ENCODE data around the gene MBP.

MBP gene

DNA sequence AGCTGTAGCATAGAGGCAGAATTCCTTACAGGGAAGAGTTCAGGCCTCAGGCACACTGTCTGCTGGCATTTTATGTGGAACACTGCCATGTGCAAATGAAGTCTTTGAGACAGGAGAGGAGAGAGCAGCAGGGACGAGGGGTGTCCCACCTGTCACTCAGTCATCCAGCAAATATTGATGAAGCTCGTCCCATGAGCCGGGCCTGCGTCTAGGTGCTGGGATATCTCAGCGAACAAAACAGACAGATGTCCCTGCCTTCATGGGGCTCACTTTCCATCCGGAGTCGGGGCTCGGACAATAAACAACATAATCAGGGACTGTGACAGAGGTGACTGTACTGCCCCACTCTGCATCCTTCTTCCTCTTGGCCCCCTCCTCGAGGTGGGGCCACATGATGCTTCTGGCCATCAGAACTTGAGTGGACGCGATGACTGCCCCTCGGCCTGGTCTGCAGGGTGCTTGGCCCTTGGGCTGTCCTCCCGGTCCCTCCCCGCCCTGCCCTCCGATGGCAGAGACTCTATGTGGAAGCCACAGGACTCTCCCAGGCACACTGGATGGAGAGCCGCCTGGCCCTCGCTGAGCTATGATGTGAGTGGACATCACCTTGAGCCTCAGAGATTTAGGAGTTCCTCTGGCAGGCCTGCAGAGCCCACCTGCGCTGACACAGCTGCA lies 78.8 kb downstream of the MBP start:
- H3K9me3 ChIP-seq (ENCODE audit: control insufficient read depth, low read depth, low read length) = no peaks in the 10 kb centered on the region
- no peak overlapping the region for H3K9ac ChIP-seq (ENCODE audit: low read length)
- peaks cover 21% of the 10 kb centered on the region for H3K4me1 ChIP-seq (ENCODE audit: control insufficient read depth, low read depth, low read length)
- H3K27ac ChIP-seq (ENCODE audit: low read length) = no peak overlapping the region
- H3K36me3 ChIP-seq (ENCODE audit: control insufficient read depth, low read depth, low read length) = no peaks in the 10 kb centered on the region
- no peak overlapping the region for H3K4me3 ChIP-seq (ENCODE audit: low read length)
- no peaks in the 10 kb centered on the region for H3K27me3 ChIP-seq (ENCODE audit: control insufficient read depth, insufficient read depth, low read length)

DNA sequence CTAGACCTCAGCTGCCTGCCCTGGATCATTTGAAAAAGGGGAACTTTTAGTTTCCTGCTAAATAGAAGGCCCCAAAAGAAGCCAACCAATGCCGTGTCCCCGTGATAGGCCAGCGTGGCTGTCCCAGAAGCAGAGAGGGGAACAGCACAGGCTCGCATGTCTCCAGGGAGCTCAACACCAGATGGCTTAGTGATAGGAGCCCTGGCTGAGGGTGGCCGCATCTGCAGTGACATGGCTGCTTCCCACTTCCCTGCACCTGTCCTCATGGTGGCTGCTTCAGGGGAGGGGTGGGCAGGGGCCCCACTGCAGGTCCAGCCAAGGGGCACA lies 79.6 kb downstream of the MBP start:
- H3K27ac ChIP-seq (ENCODE audit: low read length) = no peak overlapping the region

DNA sequence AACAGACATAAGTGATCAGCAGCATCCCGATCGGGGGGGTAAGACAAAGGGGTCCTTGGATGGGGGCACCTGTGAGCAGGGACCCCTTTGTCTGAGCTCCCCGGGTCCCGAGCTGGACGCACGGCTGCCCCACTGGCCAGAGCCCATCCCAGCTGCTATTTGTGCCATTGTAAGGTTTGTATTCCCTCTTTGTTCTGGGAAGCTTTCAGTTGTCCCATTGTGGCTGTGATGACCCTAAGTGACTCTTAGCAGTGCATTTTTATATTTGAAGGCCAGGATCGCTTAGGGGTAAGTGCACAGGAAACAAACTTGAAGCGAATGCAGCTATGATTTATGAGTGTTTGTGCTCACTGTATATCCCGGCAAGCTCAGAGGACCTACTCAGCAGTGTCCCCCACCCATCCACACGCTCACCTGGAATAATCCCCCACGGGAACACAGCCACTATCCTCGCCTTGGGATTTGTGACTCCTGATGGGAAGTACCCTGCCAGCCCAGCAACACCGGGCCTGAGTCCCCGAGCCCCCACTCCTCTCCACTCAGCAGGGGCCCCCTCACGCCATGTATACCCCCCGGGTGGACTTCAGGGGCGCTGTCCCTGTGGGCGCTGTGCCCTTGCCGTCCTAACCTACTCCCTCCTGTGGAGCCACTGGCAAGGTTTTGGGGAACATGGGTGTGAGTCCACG lies 80.1 kb downstream of the MBP start:
- Histone ChIP-seq H3K36me3 (ENCODE audit: control insufficient read depth, low read depth, low read length) (no peaks in the 10 kb centered on the region), H3K4me3 (ENCODE audit: low read length) (no peak overlapping the region), H3K27me3 (ENCODE audit: control insufficient read depth, insufficient read depth, low read length) (no peaks in the 10 kb centered on the region), H3K27ac (ENCODE audit: low read length) (no peak overlapping the region), H3K9ac (ENCODE audit: low read length) (no peak overlapping the region), H3K9me3 (ENCODE audit: control insufficient read depth, low read depth, low read length) (no peaks in the 10 kb centered on the region), H3K4me1 (ENCODE audit: control insufficient read depth, low read depth, low read length) (peaks cover 20% of the 10 kb centered on the region)

More for the DNA sequence above, 79.6 kb downstream of the MBP start:
- Histone ChIP-seq H3K9me3 (ENCODE audit: control insufficient read depth, low read depth, low read length) (no peaks in the 10 kb centered on the region), H3K27me3 (ENCODE audit: control insufficient read depth, insufficient read depth, low read length) (no peaks in the 10 kb centered on the region), H3K4me3 (ENCODE audit: low read length) (no peak overlapping the region), H3K9ac (ENCODE audit: low read length) (no peak overlapping the region), H3K4me1 (ENCODE audit: control insufficient read depth, low read depth, low read length) (peaks cover 20% of the 10 kb centered on the region), H3K36me3 (ENCODE audit: control insufficient read depth, low read depth, low read length) (no peaks in the 10 kb centered on the region)

DNA sequence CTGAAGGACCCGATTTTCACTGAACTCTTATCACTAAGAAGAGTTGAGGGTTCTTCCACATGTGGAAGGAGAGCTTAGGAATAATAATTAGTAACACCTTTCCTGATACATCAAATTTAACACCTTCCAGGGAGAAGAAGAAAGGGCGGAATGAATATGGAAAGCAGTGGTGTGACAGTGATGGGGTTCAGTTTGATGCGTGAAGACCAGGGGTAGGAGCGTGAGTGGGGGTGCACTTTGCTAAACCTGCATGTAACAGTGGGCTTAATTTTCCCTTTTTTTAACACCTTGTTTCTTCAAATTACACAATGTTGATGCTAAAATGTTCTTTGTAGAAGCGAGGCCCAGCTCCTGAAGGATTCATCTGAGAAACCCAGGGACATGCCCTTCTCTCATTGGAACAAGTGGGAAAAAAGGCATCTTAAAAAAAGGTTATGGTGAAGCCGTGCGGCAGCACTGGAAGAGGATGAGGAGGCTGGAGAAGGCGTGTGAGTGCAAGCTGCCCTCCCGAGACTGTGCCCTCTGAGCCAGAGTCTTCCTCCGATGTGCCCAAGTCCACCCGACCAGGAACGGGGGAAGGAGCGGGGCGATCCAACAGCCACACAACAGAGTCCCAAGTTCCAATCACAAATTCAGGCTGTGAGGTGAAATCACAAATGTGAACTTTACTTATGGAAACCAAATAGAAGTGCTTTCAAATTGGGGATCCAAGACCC lies 80.8 kb downstream of the MBP start:
- Histone ChIP-seq H3K27ac (ENCODE audit: low read length) (no peak overlapping the region), H3K36me3 (ENCODE audit: control insufficient read depth, low read depth, low read length) (no peaks in the 10 kb centered on the region), H3K4me3 (ENCODE audit: low read length) (no peak overlapping the region), H3K27me3 (ENCODE audit: control insufficient read depth, insufficient read depth, low read length) (no peaks in the 10 kb centered on the region), H3K9me3 (ENCODE audit: control insufficient read depth, low read depth, low read length) (no peaks in the 10 kb centered on the region), H3K4me1 (ENCODE audit: control insufficient read depth, low read depth, low read length) (peaks cover 18% of the 10 kb centered on the region), H3K9ac (ENCODE audit: low read length) (no peak overlapping the region)

DNA sequence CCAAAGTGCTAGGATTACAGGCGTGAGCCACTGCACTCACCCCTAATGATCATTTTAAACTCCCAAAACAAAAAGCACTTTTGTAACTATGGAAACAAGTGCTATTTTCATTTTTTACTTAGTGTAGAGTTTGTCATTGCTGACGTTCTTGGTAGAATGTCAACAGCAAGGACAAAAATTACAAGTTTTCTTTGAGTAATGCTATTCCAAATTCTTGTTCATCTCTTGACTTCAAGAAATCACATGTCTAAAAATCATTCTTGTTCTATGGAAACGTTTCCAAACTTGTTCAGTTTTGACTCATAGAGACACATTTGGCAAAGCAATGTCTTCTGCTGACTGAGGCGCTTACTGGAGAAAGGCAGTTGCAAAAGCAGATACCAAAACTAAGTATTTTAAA lies 82.6 kb downstream of the MBP start:
- Histone ChIP-seq H3K27ac (ENCODE audit: low read length) (no peak overlapping the region), H3K4me3 (ENCODE audit: low read length) (no peak overlapping the region), H3K9ac (ENCODE audit: low read length) (no peak overlapping the region), H3K36me3 (ENCODE audit: control insufficient read depth, low read depth, low read length) (no peaks in the 10 kb centered on the region), H3K27me3 (ENCODE audit: control insufficient read depth, insufficient read depth, low read length) (no peaks in the 10 kb centered on the region), H3K9me3 (ENCODE audit: control insufficient read depth, low read depth, low read length) (no peaks in the 10 kb centered on the region), H3K4me1 (ENCODE audit: control insufficient read depth, low read depth, low read length) (no peaks in the 10 kb centered on the region)

DNA sequence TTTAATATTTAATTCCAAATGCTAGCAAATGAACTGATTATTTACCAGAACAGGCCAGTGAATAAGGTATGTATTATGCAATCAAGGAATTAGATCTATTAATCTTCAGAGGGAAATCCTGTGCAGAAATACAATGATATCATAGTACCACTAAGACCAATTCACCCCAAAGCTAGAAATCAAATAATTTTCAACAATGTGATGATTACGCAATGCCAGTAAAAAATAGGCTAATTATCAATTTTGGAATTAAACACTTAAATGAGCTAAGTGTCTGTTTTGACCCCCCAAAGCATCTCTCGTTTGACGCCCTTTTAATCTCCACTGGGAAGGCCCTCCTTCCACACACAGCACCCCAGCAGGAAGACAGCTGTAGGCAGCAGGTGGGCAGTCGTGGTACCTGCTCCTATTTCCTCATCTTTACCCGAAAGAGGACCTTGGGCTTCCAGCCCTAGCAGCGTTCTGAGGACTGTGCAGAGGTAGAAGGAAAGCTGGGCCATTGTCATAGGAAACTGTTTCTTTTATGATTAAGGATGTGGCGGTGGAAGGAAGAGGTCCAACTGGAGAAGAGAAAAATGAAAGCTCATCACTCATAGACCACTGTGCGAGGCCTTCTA lies 84.7 kb downstream of the MBP start:
- no peaks in the 10 kb centered on the region for H3K27me3 ChIP-seq (ENCODE audit: control insufficient read depth, insufficient read depth, low read length)
- H3K4me3 ChIP-seq (ENCODE audit: low read length) = no peak overlapping the region
- H3K9me3 ChIP-seq (ENCODE audit: control insufficient read depth, low read depth, low read length) = no peaks in the 10 kb centered on the region
- H3K4me1 ChIP-seq (ENCODE audit: control insufficient read depth, low read depth, low read length) = no peaks in the 10 kb centered on the region
- no peaks in the 10 kb centered on the region for H3K36me3 ChIP-seq (ENCODE audit: control insufficient read depth, low read depth, low read length)
- no peak overlapping the region for H3K27ac ChIP-seq (ENCODE audit: low read length)
- H3K9ac ChIP-seq (ENCODE audit: low read length) = no peak overlapping the region

DNA sequence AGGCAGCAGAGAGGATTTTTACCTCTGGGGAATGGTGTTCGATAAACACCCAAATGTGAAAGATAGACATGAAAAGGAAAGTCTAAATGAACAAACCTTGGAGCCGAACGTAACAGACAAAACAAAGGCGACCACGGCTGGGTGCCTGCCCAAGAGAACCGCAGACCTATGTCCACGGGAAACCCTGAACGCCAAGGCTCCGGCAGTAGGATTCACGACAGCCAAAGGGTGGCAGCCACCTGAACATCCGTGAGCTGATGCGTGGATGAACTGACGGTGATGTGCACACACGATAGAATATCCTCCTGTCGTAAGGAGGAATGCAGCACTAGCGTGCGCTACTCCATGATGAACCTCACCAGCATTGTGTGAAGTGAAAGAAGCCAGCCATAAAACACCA lies 85.6 kb downstream of the MBP start:
- Histone ChIP-seq H3K9me3 (ENCODE audit: control insufficient read depth, low read depth, low read length) (no peaks in the 10 kb centered on the region), H3K27me3 (ENCODE audit: control insufficient read depth, insufficient read depth, low read length) (no peaks in the 10 kb centered on the region), H3K36me3 (ENCODE audit: control insufficient read depth, low read depth, low read length) (no peaks in the 10 kb centered on the region), H3K27ac (ENCODE audit: low read length) (no peak overlapping the region), H3K4me3 (ENCODE audit: low read length) (no peak overlapping the region), H3K4me1 (ENCODE audit: control insufficient read depth, low read depth, low read length) (no peaks in the 10 kb centered on the region), H3K9ac (ENCODE audit: low read length) (no peak overlapping the region)

DNA sequence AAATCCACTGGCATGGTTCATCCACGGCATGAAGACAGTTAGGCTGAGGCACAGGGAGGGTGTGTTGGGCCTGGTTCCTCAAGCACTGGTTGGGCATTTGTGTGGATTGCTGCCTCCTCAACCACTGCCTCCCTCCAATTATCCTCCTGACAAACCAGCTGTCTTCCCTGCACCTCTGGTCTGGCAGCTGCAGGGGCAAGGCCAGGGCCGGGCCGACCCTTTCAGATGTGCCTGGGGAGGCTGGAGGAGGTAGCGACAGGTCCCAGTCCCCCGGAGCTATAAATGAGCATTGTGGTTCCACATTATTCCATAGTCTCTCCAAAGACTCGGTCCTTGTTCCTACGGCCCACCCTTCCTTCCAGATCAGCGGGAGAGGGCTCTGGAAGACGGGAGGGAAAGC lies 86.2 kb downstream of the MBP start:
- H3K27me3 ChIP-seq (ENCODE audit: control insufficient read depth, insufficient read depth, low read length) = no peaks in the 10 kb centered on the region
- H3K4me3 ChIP-seq (ENCODE audit: low read length) = no peak overlapping the region
- no peaks in the 10 kb centered on the region for H3K9me3 ChIP-seq (ENCODE audit: control insufficient read depth, low read depth, low read length)
- H3K9ac ChIP-seq (ENCODE audit: low read length) = no peak overlapping the region
- H3K27ac ChIP-seq (ENCODE audit: low read length) = no peak overlapping the region
- H3K36me3 ChIP-seq (ENCODE audit: control insufficient read depth, low read depth, low read length) = no peaks in the 10 kb centered on the region
- no peaks in the 10 kb centered on the region for H3K4me1 ChIP-seq (ENCODE audit: control insufficient read depth, low read depth, low read length)

DNA sequence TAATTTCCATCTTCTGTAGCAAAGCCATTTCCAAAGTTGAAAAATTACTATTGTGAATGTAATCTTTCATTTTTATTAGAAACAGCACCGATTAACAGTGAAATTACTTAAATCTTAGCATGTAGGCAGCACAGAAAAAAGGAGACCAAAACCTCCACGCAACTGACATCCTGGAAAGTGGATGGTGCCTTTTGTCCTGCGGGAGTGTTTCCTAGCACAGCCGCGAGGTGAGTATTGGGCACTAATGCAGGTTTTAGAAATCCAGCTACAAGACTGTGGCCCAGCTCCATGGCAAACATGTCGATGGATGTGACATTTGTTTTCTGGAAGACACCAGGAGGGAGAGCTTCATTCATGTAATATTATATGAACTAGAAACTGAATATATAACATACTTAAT lies 86.9 kb downstream of the MBP start:
- Histone ChIP-seq H3K36me3 (ENCODE audit: control insufficient read depth, low read depth, low read length) (no peaks in the 10 kb centered on the region), H3K27me3 (ENCODE audit: control insufficient read depth, insufficient read depth, low read length) (no peaks in the 10 kb centered on the region), H3K4me1 (ENCODE audit: control insufficient read depth, low read depth, low read length) (no peaks in the 10 kb centered on the region), H3K9ac (ENCODE audit: low read length) (no peak overlapping the region), H3K9me3 (ENCODE audit: control insufficient read depth, low read depth, low read length) (no peaks in the 10 kb centered on the region), H3K27ac (ENCODE audit: low read length) (no peak overlapping the region), H3K4me3 (ENCODE audit: low read length) (no peak overlapping the region)

DNA sequence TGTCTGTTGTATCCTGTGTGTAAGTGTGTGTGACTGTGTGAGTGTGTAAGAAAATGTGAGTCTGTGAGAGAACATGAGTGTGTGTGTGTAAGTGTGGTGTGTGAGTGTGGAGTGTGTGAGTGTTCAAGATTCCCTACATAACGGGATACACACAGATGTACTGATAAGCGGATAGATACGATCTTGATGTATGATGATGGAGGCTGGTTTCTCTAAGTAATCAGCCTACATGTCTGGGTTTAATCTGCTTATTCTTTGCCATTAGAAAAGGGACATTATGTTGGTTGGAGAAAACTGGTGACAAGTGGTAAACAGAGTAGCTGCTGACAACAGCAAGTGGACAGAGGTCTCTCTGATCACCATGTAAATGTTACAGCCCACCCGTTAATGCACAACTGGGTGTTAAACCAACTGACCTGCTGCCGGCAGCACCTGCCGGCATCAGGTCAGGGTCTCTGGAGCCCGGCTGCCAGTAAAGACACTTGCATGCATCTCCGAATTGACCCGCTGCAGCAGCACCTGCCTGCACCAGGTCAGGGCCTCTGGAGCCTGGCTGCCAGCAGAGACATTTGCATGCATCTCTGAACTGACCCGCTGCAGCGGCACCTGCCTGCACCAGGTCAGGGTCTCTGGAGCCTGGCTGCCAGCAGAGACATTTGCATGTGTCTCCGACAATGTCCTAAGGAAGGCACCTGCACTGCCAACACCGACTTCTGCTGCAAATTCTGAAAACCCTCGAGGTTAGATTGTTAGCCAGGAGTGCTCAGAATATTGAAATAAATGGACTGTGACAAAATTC lies 87.5 kb downstream of the MBP start:
- no peak overlapping the region for H3K9ac ChIP-seq (ENCODE audit: low read length)
- H3K36me3 ChIP-seq (ENCODE audit: control insufficient read depth, low read depth, low read length) = no peaks in the 10 kb centered on the region
- no peaks in the 10 kb centered on the region for H3K9me3 ChIP-seq (ENCODE audit: control insufficient read depth, low read depth, low read length)
- H3K4me1 ChIP-seq (ENCODE audit: control insufficient read depth, low read depth, low read length) = no peaks in the 10 kb centered on the region
- H3K27me3 ChIP-seq (ENCODE audit: control insufficient read depth, insufficient read depth, low read length) = no peaks in the 10 kb centered on the region
- no peak overlapping the region for H3K4me3 ChIP-seq (ENCODE audit: low read length)
- no peak overlapping the region for H3K27ac ChIP-seq (ENCODE audit: low read length)
